Immature natural killer cell (primary cell): ENCODE measurements around the gene F2. TPM values are rescaled to one million over a fixed set of nuclear protein-coding genes. Genes with fewer than 3 reads are reported as not detected.

Experiments
- DNase-seq, 3 donors: peaks; one replicate each; pipeline ENCODE4 v3.0.0; 2022; ENCODE audit warnings: mixed read lengths in 1 of 3
- H3K27ac Mint-ChIP-seq, 6 donors: one replicate each; pipeline ENCODE4 v1.8.0; 2020; ENCODE audit warnings: mixed read lengths in 6 of 6, mild to moderate bottlenecking in 5 of 6, inconsistent platforms in 4 of 6, moderate library complexity in 3 of 6
- H3K27me3 Mint-ChIP-seq, 3 donors: one replicate each; pipeline ENCODE4 v1.8.0; 2020 to 2021; ENCODE audit warnings: low read depth in 3 of 3, mild to moderate bottlenecking in 3 of 3, mixed read lengths in 3 of 3, moderate library complexity in 3 of 3, inconsistent platforms in 1 of 3
- H3K36me3 Mint-ChIP-seq, 3 donors: one replicate each; pipeline ENCODE4 v1.8.0; 2020; ENCODE audit warnings: mixed read lengths in 3 of 3, inconsistent platforms in 2 of 3, mild to moderate bottlenecking in 2 of 3
- H3K4me1 Mint-ChIP-seq, 2 donors: one replicate each; pipeline ENCODE4 v1.8.0; 2020; ENCODE audit warnings: inconsistent platforms in 2 of 2, mild to moderate bottlenecking in 2 of 2, mixed read lengths in 2 of 2, moderate library complexity in 1 of 2
- H3K4me3 Mint-ChIP-seq, 5 donors: one replicate each; pipeline ENCODE4 v1.8.0; 2020; ENCODE audit warnings: mild to moderate bottlenecking in 5 of 5, mixed read lengths in 5 of 5, inconsistent platforms in 3 of 5, moderate library complexity in 3 of 5
- H3K9me3 Mint-ChIP-seq, 6 donors: one replicate each; pipeline ENCODE4 v1.8.0; 2020; ENCODE audit warnings: mild to moderate bottlenecking in 6 of 6, mixed read lengths in 6 of 6, inconsistent platforms in 4 of 6, moderate library complexity in 3 of 6
- polyA plus RNA-seq, 3 donors: library from polyadenylated mRNA; unstranded; fragments of 300-500 nt; fragmentation: Illumina TruSeq; gene quantifications; one replicate each; pipeline ENCODE4 v1.2.3, GENCODE V29; 2021

F2 gene
- polyA plus RNA-seq, 3 donors from 2014 or later, result not detected

DNA sequence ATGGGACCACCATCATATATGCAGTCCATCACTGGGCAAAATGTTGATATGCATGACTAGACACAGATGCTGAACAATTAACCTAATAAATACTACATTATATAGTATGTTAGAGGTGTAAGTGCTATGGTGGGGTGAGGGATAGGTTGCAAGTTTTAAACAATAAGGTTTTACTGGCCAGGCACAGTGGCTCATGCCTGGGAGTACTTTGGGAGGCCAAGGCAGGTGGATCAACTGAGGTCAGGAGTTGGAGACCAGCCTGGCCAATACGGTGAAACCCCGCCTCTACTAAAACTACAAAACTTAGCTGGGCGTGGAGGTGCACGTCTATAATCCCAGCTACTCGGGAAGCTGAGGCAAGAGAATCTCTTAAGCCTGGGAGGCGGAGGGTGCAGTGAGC, 28.1 kb downstream of the F2 start:
- Mint-ChIP-seq H3K9me3 (no peaks in the 10 kb centered on the region), H3K4me1 (no peaks in the 10 kb centered on the region), H3K27ac (no peak overlapping the region), H3K27me3 (no peaks in the 10 kb centered on the region), H3K36me3 (peaks cover 42 to 57% (median 47%) of the 10 kb centered on the region in 3 donors), H3K4me3 (no peak overlapping the region)
- DNase-seq, result no peak

- Mint-ChIP-seq H3K4me3 (no peak overlapping the region), H3K27me3 (peaks cover 0 to 2% (median 0%) of the 10 kb centered on the region in 3 donors), H3K27ac (peak overlapping the region in 1 of 6 donors; percentile 7), H3K4me1 (no peaks in the 10 kb centered on the region), H3K9me3 (no peaks in the 10 kb centered on the region), H3K36me3 (peaks cover 33 to 54% (median 50%) of the 10 kb centered on the region in 3 donors)
- DNase-seq, result no peak
Measured at GRCh38 chr11:46755962-46756361, 36.9 kb downstream of the F2 start.

- no peak for DNase-seq
- H3K36me3 Mint-ChIP-seq, result peaks cover 33 to 60% (median 57%) of the 10 kb centered on the region in 3 donors
- H3K27me3 Mint-ChIP-seq, result peaks cover 0 to 2% (median 0%) of the 10 kb centered on the region in 3 donors
- no peaks in the 10 kb centered on the region for H3K4me1 Mint-ChIP-seq
- no peak overlapping the region for H3K27ac Mint-ChIP-seq
- H3K9me3 Mint-ChIP-seq, result no peaks in the 10 kb centered on the region
- H3K4me3 Mint-ChIP-seq, result no peak overlapping the region
Measured at GRCh38 chr11:46759196-46759595, 40.2 kb downstream of the F2 start.

- Mint-ChIP-seq H3K27ac (no peak overlapping the region), H3K9me3 (no peaks in the 10 kb centered on the region), H3K4me1 (no peaks in the 10 kb centered on the region), H3K36me3 (peaks cover 27 to 57% (median 54%) of the 10 kb centered on the region in 3 donors), H3K27me3 (peaks cover 0 to 2% (median 0%) of the 10 kb centered on the region in 3 donors), H3K4me3 (no peak overlapping the region)
- DNase-seq, result no peak
Measured at GRCh38 chr11:46760429-46761128, 41.6 kb downstream of the F2 start.

- Mint-ChIP-seq H3K4me3 (no peak overlapping the region), H3K27ac (peak overlapping the region in 2 of 6 donors; percentile 9 to 20)
Measured at GRCh38 chr11:46761807-46762206, 42.8 kb downstream of the F2 start.

DNA sequence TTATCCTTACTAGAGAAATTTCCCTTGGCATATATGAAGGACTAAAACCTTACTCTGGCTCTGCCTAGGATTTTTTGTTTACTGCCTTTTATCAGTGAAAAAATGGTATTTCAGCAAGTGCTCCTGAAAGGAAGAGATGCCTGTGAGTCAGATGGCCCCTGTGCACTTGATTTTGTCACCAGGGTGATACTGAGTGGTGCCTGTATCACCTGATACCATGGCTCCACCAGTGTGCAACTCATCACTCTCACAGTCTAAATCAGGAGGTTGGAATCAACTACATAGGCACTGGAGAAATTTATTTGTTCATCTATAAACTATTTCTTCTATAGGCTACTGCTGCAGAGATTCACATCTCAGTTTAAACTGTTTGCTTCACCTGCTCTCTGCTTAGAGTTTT, 43.2 kb downstream of the F2 start:
- peaks cover 0 to 2% (median 0%) of the 10 kb centered on the region in 3 donors for H3K27me3 Mint-ChIP-seq
- H3K4me1 Mint-ChIP-seq, result no peaks in the 10 kb centered on the region
- peak overlapping the region in 2 of 6 donors; percentile 9 to 20 for H3K27ac Mint-ChIP-seq
- peaks cover 31 to 53% (median 51%) of the 10 kb centered on the region in 3 donors for H3K36me3 Mint-ChIP-seq
- no peak overlapping the region for H3K4me3 Mint-ChIP-seq
- no peak for DNase-seq
- H3K9me3 Mint-ChIP-seq, result no peaks in the 10 kb centered on the region

More at GRCh38 chr11:46761807-46762206, 42.8 kb downstream of the F2 start:
- Mint-ChIP-seq H3K9me3 (no peaks in the 10 kb centered on the region), H3K27me3 (peaks cover 0 to 2% (median 0%) of the 10 kb centered on the region in 3 donors), H3K4me1 (no peaks in the 10 kb centered on the region), H3K36me3 (peaks cover 31 to 53% (median 51%) of the 10 kb centered on the region in 3 donors)
- DNase-seq, result no peak

- Mint-ChIP-seq H3K36me3 (peaks cover 22 to 45% (median 26%) of the 10 kb centered on the region in 3 donors), H3K27ac (no peak overlapping the region), H3K4me3 (no peak overlapping the region)
Measured at GRCh38 chr11:46766656-46767055, 47.6 kb downstream of the F2 start.

DNA sequence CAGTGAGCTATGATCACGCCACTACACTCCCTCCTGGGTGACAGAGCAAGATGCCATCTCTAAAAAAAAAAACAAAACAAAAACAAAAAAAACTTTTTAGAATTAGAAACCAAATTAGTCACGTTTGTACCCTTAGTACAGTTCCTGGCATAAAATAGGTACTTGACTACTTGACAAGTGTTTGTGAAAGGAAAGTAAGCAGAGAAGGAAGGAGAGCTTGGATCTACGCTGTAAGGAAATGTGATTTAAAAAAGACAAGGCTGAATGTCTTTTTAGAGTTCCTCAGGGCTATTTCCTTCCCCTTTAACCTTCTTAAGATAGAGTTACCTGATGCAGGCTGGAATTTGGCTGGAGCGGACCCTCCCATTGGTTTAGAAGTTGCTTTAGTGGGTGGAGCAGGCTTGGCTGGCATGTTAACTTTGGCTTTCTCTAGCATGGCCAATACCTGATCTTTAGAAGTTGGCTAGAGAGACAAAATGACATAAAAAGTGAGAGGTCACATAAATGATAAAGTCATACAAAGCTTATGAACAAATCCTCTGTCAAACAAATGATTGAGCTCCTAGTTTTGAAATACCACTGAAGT, 50.7 kb downstream of the F2 start:
- no peak for DNase-seq
- Mint-ChIP-seq H3K27ac (peak overlapping the region in 2 of 6 donors; percentile 10 to 21), H3K36me3 (peaks cover 12 to 36% (median 14%) of the 10 kb centered on the region in 3 donors), H3K9me3 (no peaks in the 10 kb centered on the region), H3K4me1 (no peaks in the 10 kb centered on the region), H3K27me3 (peaks cover 0 to 2% (median 1%) of the 10 kb centered on the region in 3 donors), H3K4me3 (no peak overlapping the region)

More at GRCh38 chr11:46766656-46767055, 47.6 kb downstream of the F2 start:
- Mint-ChIP-seq H3K4me1 (no peaks in the 10 kb centered on the region), H3K27me3 (no peaks in the 10 kb centered on the region), H3K9me3 (no peaks in the 10 kb centered on the region)
- DNase-seq, result no peak

- no peak overlapping the region for H3K4me3 Mint-ChIP-seq
- no peak for DNase-seq
- H3K9me3 Mint-ChIP-seq, result no peaks in the 10 kb centered on the region
- H3K27me3 Mint-ChIP-seq, result peaks cover 0 to 4% (median 2%) of the 10 kb centered on the region in 3 donors
- H3K36me3 Mint-ChIP-seq, result peaks cover 17 to 53% (median 26%) of the 10 kb centered on the region in 3 donors
- H3K4me1 Mint-ChIP-seq, result no peaks in the 10 kb centered on the region
- H3K27ac Mint-ChIP-seq, result no peak overlapping the region
Measured at GRCh38 chr11:46776878-46777277, 57.9 kb downstream of the F2 start.

DNA sequence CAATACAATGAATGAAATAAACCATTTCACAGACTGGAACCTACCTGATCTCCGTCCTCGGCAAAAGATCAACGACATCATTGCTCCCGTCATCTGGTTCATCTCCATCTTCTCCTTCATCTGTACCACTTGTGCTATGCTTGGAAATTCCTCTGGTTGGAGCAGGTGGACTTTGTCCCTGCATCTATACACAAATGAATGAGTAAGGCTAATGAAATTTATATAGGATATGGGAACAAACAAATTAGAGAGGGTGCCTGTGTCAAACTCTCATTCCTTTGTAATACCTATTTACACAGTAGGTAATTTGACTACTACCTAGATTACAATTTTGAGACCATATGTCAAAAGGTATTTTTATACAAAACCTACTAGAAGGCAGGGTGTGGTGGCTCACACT, 59.4 kb downstream of the F2 start:
- no peaks in the 10 kb centered on the region for H3K4me1 Mint-ChIP-seq
- no peak overlapping the region for H3K4me3 Mint-ChIP-seq
- H3K9me3 Mint-ChIP-seq, result no peaks in the 10 kb centered on the region
- no peak overlapping the region for H3K27ac Mint-ChIP-seq
- H3K36me3 Mint-ChIP-seq, result peaks cover 17 to 50% (median 26%) of the 10 kb centered on the region in 3 donors
- peaks cover 0 to 4% (median 2%) of the 10 kb centered on the region in 3 donors for H3K27me3 Mint-ChIP-seq
- no peak for DNase-seq

Other genes with a start within 250 kb of the F2 start
- gene AMBRA1, start 125.2 kb upstream of the F2 start, polyA plus RNA-seq, result 10 to 100 TPM in 1 of 3 donors, 1 to 10 TPM in 2; 5.3 to 12.8 (median 7.4) TPM
- gene HARBI1, start 102.0 kb upstream of the F2 start, polyA plus RNA-seq, result 1 to 10 TPM; 1.3 to 9.9 (median 2.9) TPM
- gene ATG13, start 101.7 kb upstream of the F2 start, polyA plus RNA-seq, result 100 to 1,000 TPM in 2 of 3 donors, 10 to 100 TPM in 1; 67.4 to 103 (median 100) TPM
- gene ARHGAP1, start 18.6 kb upstream of the F2 start, polyA plus RNA-seq, result 100 to 1,000 TPM in 1 of 3 donors, 10 to 100 TPM in 2; 38.6 to 104 (median 60.4) TPM
- 10 to 100 TPM in 1 of 3 donors, 1 to 10 TPM in 2; 9.1 to 14.6 (median 9.5) TPM for gene ZNF408, start 18.2 kb upstream of the F2 start, polyA plus RNA-seq
- 10 to 100 TPM in 1 of 3 donors, 1 to 10 TPM in 2; 9.1 to 22.1 (median 9.4) TPM for gene CKAP5, start 127.1 kb downstream of the F2 start, polyA plus RNA-seq
- gene LRP4, start 199.3 kb downstream of the F2 start, polyA plus RNA-seq, result not detected
- 10 to 100 TPM; 13.2 to 24.1 (median 22.0) TPM for gene CSTPP1, start 217.5 kb downstream of the F2 start, polyA plus RNA-seq